Trophoblast cell (in vitro differentiated cells and primary cell): Measurements from ENCODE around the gene PPARG.
A peak's percentile ranks its signal among the peaks of the same experiment; 100 is the strongest.

Source experiments
- DNase-seq, 2 donors: peaks; one replicate each; pipeline ENCODE4 v3.0.0-alpha.2; 2016
- H2AFZ ChIP-seq: 2 replicates; pipeline ENCODE4 v1.6.1; 2013; ENCODE audit warnings: low read length, moderate library complexity, mild to moderate bottlenecking; ENCODE audit not compliant: insufficient read depth, poor library complexity
- H2AK5ac ChIP-seq: 2 replicates; pipeline ENCODE4 v1.6.1; 2013; ENCODE audit warnings: mild to moderate bottlenecking, low read length
- H2BK120ac ChIP-seq: 2 replicates; pipeline ENCODE4 v1.6.1; 2013; ENCODE audit warnings: low read length, mild to moderate bottlenecking, moderate library complexity; ENCODE audit not compliant: insufficient read depth, poor library complexity
- H2BK12ac ChIP-seq: 2 replicates; pipeline ENCODE4 v1.6.1; 2013; ENCODE audit warnings: mild to moderate bottlenecking, low read length, moderate library complexity
- H2BK5ac ChIP-seq: 2 replicates; pipeline ENCODE4 v1.6.1; 2013; ENCODE audit warnings: low read length, low read depth, moderate library complexity, mild to moderate bottlenecking; ENCODE audit not compliant: poor library complexity
- H3K14ac ChIP-seq: 2 replicates; pipeline ENCODE4 v1.6.1; 2013; ENCODE audit warnings: mild to moderate bottlenecking, low read length
- H3K18ac ChIP-seq: 2 replicates; pipeline ENCODE4 v1.6.1; 2013; ENCODE audit warnings: mild to moderate bottlenecking, low read length
- H3K23ac ChIP-seq: 2 replicates; pipeline ENCODE4 v1.6.1; 2013; ENCODE audit warnings: low read length
- H3K27ac ChIP-seq: 2 replicates; pipeline ENCODE4 v1.5.1; 2013; ENCODE audit warnings: low read depth, mild to moderate bottlenecking, inconsistent platforms, low read length, moderate library complexity
- H3K27me3 ChIP-seq: 2 replicates; pipeline ENCODE4 v1.6.1; 2013; ENCODE audit warnings: inconsistent platforms, mild to moderate bottlenecking, low read length, moderate library complexity; ENCODE audit not compliant: insufficient read depth
- H3K36me3 ChIP-seq, 2 experiments: 1 replicate in 1 of 2; 2 replicates in 1 of 2; pipeline ENCODE4 v1.6.1; 2013; ENCODE audit warnings: low read length in 2 of 2, mild to moderate bottlenecking in 2 of 2, moderate library complexity in 1 of 2; ENCODE audit not compliant: insufficient read depth in 2 of 2, control insufficient read depth in 1 of 2
- H3K4ac ChIP-seq: 2 replicates; pipeline ENCODE4 v1.6.1; 2013; ENCODE audit warnings: low read depth, mild to moderate bottlenecking, low read length, moderate library complexity
- H3K4me1 ChIP-seq, 2 experiments: 1 replicate in 1 of 2; 2 replicates in 1 of 2; pipeline ENCODE4 v1.6.1; 2013; ENCODE audit warnings: low read length in 2 of 2, mild to moderate bottlenecking in 2 of 2, moderate library complexity in 1 of 2; ENCODE audit not compliant: insufficient read depth in 2 of 2, control insufficient read depth in 1 of 2
- H3K4me2 ChIP-seq: 2 replicates; pipeline ENCODE4 v1.6.1; 2013; ENCODE audit warnings: inconsistent platforms, mild to moderate bottlenecking, low read length, moderate library complexity
- H3K4me3 ChIP-seq: 2 replicates; pipeline ENCODE4 v1.5.1; 2013; ENCODE audit warnings: mild to moderate bottlenecking, low read depth, low read length, inconsistent platforms
- H3K79me1 ChIP-seq: one replicate; pipeline ENCODE4 v1.6.1; 2013; ENCODE audit warnings: low read length
- H3K79me2 ChIP-seq: 2 replicates; pipeline ENCODE4 v1.6.1; 2013; ENCODE audit warnings: low read length, mild to moderate bottlenecking; ENCODE audit not compliant: control insufficient read depth, insufficient read depth, poor library complexity
- H3K9ac ChIP-seq: 2 replicates; pipeline ENCODE4 v1.6.1; 2013; ENCODE audit warnings: mild to moderate bottlenecking, low read length
- H3K9me3 ChIP-seq: 2 replicates; pipeline ENCODE4 v1.6.1; 2013; ENCODE audit warnings: low read depth, mild to moderate bottlenecking, control low read depth, inconsistent platforms, low read length; ENCODE audit not compliant: insufficient read depth
- H4K12ac ChIP-seq: 2 replicates; pipeline ENCODE4 v1.6.1; 2013; ENCODE audit warnings: low read depth, mild to moderate bottlenecking, low read length, moderate library complexity
- H4K8ac ChIP-seq: 2 replicates; pipeline ENCODE4 v1.6.1; 2013; ENCODE audit warnings: low read depth, mild to moderate bottlenecking, low read length, moderate library complexity
- H4K91ac ChIP-seq: one replicate; pipeline ENCODE4 v1.6.1; 2013; ENCODE audit warnings: low read depth, mild to moderate bottlenecking, low read length, moderate library complexity
- WGBS: extraction: QIAGEN DNeasy Blood & Tissue Kit; methylation state at CpG from one replicate; pipeline ENCODE4 v1.1.7; 2013; ENCODE audit warnings: missing lambda C conversion rate; ENCODE audit not compliant: insufficient read length, insufficient coverage; ENCODE audit errors: extremely low coverage; 5-methylcytosine and 5-hydroxymethylcytosine counted together

Gene PPARG

DNA sequence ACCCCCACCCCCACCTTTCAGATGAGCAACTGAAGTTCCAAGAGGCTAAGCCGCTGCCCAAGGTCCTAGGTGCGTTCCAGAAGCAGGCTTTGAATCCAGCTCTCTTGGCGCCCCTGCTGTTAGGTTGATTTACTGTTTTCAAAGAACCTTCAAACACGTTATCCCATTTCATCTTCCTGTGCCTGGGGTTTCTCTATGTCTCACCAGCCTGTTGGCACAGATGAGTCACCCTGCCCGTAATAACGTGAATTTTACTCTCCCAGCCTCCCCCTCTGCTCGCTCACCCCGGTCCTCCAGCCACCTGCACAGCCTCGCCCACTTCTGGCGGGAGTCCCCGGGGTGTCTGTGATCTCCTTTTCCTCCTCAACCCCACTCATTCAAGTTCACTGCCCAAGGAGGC, 182.4 kb downstream of the PPARG start:
- Histone ChIP-seq H2BK120ac (no peak overlapping the region), H3K4me3 (no peak overlapping the region), H3K27ac (no peak overlapping the region), H3K36me3 (no peaks in the 10 kb centered on the region), H3K9ac (no peak overlapping the region), H3K9me3 (no peaks in the 10 kb centered on the region), H3K4me2 (no peak overlapping the region), H3K27me3 (no peaks in the 10 kb centered on the region), H2AK5ac (no peak overlapping the region), H3K23ac (no peak overlapping the region), H3K18ac (no peak overlapping the region), H3K14ac (no peak overlapping the region), H3K79me1 (peaks cover 3% of the 10 kb centered on the region), H4K8ac (no peak overlapping the region), H2BK12ac (no peak overlapping the region), H4K12ac (no peak overlapping the region), H2AFZ (no peak overlapping the region), H3K79me2 (no peaks in the 10 kb centered on the region), H3K4me1 (peaks cover 10 to 16% of the 10 kb centered on the region in 2 experiments), H2BK5ac (no peak overlapping the region), H3K4ac (no peak overlapping the region), H4K91ac (no peak overlapping the region)
- no CpG with 5 or more reads among the region's 11 CpGs for WGBS
- DNase-seq: no peak

DNA sequence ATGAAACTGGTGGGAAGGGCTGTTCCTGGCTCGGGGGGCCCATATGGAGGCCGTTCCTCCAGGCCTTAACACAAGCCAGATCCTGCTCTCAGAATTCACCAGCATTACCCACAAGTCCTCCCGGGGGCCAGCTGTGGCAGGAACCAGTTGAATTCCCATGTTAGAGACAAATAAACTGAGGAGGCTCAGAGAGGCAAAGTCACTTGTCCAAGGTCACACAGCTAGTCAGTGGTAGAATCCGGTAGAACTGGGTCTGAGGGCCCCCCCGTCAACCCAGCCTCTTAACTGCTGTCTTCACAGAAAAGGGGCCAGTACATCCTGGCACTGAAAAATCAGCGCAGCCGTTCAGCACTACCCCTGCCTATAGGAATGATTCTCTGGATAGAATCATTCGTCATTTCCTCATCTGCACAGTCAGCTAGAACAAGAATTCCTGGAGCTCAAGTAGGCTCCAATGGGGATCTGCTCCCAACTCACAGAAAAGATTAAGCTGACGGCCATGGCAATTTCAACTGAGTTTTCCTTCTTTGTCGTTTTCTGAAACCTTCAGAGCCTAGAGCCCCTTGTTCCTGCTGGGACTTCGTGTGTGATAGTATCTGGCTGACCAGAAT, 183.2 kb downstream of the PPARG start:
- Histone ChIP-seq H2BK12ac (peak overlapping the region; percentile 8), H3K36me3 (no peaks in the 10 kb centered on the region), H3K18ac (no peak overlapping the region), H2AFZ (no peak overlapping the region), H3K4me2 (no peak overlapping the region), H3K79me1 (peaks cover 3% of the 10 kb centered on the region), H4K8ac (no peak overlapping the region), H3K14ac (no peak overlapping the region), H2BK5ac (no peak overlapping the region), H3K4me3 (no peak overlapping the region), H3K4ac (no peak overlapping the region), H2AK5ac (no peak overlapping the region), H3K79me2 (no peaks in the 10 kb centered on the region), H4K91ac (no peak overlapping the region), H3K9ac (no peak overlapping the region), H3K27ac (no peak overlapping the region), H3K23ac (no peak overlapping the region), H3K4me1 (peaks cover 10 to 16% of the 10 kb centered on the region in 2 experiments), H3K9me3 (no peaks in the 10 kb centered on the region), H3K27me3 (no peaks in the 10 kb centered on the region), H4K12ac (no peak overlapping the region), H2BK120ac (no peak overlapping the region)
- DNase-seq: peak in 1 of 2 donors; percentile 60
- no CpG with 5 or more reads among the region's 11 CpGs for WGBS

DNA sequence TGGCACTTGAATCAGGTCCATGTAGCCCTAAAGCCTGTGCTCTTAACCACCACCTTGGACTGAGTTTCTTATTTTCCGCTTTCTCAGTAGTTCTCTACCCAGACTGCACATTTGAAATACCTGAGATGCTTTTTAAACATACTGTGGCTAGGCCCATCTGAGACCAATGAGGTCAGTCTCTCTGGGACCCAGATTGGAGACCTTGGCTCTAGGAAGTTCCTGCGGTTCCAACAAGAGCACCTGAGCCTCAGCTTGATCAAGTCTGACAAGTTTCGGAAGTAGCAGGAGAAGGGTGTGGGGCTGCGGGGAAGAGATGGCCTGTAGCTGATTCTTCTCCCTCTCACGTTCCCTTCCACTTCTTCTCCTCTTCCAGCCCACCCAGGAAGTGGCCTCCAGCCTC, 183.9 kb downstream of the PPARG start:
- Histone ChIP-seq H4K12ac (no peak overlapping the region), H4K8ac (no peak overlapping the region), H3K23ac (no peak overlapping the region), H3K4me3 (no peak overlapping the region), H2BK12ac (peak overlapping the region; percentile 7), H3K79me1 (peaks cover 3% of the 10 kb centered on the region), H3K79me2 (no peaks in the 10 kb centered on the region), H3K4ac (no peak overlapping the region), H2AK5ac (no peak overlapping the region), H3K9ac (no peak overlapping the region), H3K27me3 (no peaks in the 10 kb centered on the region), H3K4me1 (peaks cover 10 to 16% of the 10 kb centered on the region in 2 experiments), H2BK5ac (no peak overlapping the region), H3K4me2 (no peak overlapping the region), H3K9me3 (no peaks in the 10 kb centered on the region), H2BK120ac (no peak overlapping the region), H3K18ac (no peak overlapping the region), H2AFZ (no peak overlapping the region), H3K36me3 (no peaks in the 10 kb centered on the region), H3K27ac (no peak overlapping the region), H4K91ac (no peak overlapping the region), H3K14ac (no peak overlapping the region)
- WGBS: no CpG with 5 or more reads among the region's 5 CpGs
- DNase-seq: peak; percentile 74 to 83

DNA sequence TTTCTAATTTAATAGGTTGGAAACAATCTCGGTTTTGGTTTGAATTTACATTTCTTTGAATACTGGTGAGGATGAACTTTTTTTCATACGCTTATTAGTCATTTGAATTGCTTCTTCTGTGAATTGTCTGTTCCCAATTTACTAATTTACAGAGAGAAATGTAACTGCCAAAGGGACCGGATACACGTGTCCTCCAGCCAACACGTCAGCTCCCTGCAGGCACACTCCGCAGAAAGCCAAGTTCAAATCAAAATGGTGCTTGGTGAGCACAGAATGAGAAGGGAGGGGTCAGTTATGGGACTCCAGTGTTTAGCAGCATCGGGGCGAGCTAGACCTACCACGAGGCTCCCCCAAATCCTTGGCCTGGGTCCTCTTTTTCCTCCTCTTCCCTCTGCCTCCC, 184.6 kb downstream of the PPARG start:
- Histone ChIP-seq H2AK5ac (no peak overlapping the region), H2BK120ac (no peak overlapping the region), H4K91ac (no peak overlapping the region), H3K27me3 (no peaks in the 10 kb centered on the region), H3K18ac (no peak overlapping the region), H3K4me3 (no peak overlapping the region), H3K79me2 (no peaks in the 10 kb centered on the region), H3K79me1 (peaks cover under 1% of the 10 kb centered on the region), H4K8ac (no peak overlapping the region), H3K27ac (no peak overlapping the region), H4K12ac (no peak overlapping the region), H3K9me3 (no peaks in the 10 kb centered on the region), H3K4ac (no peak overlapping the region), H3K23ac (no peak overlapping the region), H2BK5ac (no peak overlapping the region), H3K9ac (no peak overlapping the region), H3K36me3 (no peaks in the 10 kb centered on the region), H3K4me1 (peaks cover 10 to 16% of the 10 kb centered on the region in 2 experiments), H2BK12ac (no peak overlapping the region), H2AFZ (no peak overlapping the region), H3K4me2 (no peak overlapping the region), H3K14ac (no peak overlapping the region)
- WGBS: no CpG with 5 or more reads among the region's 9 CpGs
- DNase-seq: no peak
